ENCODE data around the gene WNK2.
"Not testable (repeated sequence)": the region's sequence is repeated elsewhere in the genome, so short reads cannot be mapped to it uniquely, and the experiment has no call there.

Gene WNK2

GRCh38 chr9:93240891-93241334 lies 57.0 kb downstream of the WNK2 start:
- DNase-seq = no peak

- no peak for DNase-seq
Observed at GRCh38 chr9:93243112-93243511, 59.2 kb downstream of the WNK2 start.

- DNase-seq = no peak
Observed at GRCh38 chr9:93244101-93244500, 60.2 kb downstream of the WNK2 start.

DNA sequence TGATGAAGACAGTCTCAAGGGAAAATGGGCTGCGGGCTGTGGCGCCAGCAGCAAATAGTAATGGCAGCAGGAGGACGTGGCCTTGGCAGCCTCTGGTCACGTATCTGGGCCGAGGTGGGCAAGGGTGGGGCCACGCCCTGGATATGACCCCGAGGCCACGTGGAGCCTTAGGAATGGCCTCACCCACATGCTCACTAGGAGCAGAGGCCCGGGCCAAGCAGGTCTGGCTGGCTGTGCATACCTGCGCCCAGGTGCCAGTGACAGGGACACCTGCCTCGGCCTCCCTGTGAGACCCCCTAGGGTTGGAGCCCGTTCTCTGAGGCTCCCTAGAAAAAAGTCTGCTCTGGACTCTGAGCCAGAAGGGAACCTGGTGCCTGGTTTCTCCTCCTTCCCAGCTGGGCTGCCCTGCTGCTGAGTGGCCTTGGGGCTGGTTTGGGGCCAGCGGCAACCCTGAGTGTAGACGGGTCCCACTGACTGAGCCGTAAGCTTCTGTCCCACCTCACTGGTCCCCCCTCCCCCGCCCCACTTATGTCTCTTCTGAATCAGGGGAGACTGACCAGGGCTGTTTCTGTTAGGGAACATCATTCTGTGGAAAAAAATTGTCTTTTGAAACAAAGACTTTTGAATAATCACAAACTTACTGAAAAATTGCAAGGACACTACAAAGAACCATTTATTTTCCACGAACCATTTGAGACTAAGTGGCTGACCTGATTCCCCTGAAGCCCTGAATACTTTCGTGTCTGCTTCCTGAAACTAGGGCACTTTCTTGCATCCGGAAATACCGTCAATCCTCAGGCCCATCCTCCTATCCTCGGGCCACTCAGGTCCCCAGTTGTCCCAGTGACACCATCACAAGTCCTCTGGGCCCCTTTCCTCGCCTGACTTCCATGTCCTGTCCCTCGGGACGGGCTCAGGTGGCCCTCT lies 60.8 kb downstream of the WNK2 start:
- no peak for DNase-seq

DNA sequence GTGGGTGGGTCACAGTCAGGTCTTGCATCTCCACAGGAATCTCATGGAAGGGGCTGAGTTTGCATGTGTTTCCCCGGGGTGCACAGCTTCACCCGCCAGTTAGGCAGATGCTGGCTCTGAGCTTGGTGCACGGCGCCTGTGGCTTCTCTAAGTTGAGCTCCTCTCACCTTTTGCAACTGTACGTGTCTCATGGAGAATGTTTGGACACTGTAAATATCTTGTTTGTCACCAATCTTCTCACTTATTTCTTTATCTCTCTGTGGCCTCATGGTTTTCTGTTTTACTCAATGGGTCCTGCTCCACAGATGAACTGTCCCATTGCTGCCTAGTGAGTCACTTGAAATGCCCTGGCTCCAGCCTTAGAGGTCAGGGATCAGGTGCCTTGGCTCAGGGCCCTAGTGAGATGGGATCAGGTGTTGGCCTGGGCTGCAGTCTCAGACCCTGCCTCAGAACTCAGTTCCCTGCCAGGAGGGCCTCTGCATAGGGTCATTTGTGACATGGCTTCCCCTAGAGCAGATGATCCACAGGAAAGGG lies 61.6 kb downstream of the WNK2 start:
- no peak for DNase-seq

- DNase-seq = no peak
Observed at GRCh38 chr9:93246111-93246510, 62.2 kb downstream of the WNK2 start.

GRCh38 chr9:93246526-93246925 lies 62.6 kb downstream of the WNK2 start:
- DNase-seq = no peak

DNA sequence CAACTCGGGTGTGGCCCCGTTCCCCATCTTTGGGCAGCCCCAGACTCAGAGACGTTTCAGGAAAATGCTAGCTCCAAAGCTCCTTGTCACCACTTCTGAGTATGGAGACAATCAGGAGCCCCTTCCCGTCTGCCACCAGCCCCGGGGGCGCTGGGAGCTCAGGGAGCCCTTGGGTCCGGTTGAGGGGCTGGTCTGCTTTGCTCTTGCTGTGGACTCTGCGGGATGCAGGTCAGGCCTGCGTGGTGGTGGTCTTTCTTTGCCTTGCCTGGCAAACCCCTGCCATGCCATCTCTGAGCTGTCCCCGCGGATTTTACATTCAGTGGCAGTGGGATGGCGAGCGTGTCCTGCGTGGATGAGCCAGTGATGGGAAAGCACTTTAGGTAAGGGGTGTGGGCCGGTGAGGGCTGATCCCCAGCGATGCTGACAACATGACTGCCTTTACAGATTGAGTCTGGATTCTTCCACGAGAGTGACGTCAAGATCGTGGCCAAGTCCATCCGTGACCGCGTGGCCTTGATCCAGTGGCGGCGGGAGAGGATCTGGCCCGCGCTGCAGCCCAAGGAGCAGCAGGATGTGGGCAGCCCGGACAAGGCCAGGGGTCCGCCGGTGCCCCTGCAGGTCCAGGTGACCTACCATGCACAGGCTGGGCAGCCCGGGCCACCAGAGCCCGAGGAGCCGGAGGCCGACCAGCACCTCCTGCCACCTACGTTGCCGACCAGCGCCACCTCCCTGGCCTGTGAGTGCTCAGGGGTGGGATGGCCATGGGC lies 63.3 kb downstream of the WNK2 start:
- DNase-seq = no peak

GRCh38 chr9:93247892-93248291 lies 64.0 kb downstream of the WNK2 start:
- no peak for DNase-seq

- DNase-seq = no peak
Observed at GRCh38 chr9:93248386-93249040, 64.6 kb downstream of the WNK2 start.

DNA sequence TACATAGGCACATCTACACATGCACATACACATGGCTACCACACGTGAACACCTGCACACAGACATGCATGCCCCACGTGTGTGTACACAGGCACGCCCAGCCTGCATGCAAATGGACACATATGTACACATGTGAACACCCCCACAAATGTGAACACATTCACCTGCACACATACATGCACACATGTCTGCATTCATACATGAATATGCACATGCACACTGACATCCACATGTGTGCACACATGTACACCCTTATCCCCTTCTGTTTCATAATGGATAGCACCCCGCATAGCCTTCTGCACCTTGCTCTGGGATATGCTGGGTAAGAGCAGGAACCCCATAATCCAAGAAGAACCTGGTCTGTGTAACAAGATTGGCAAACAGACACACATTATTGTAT lies 66.2 kb downstream of the WNK2 start:
- no peak for DNase-seq

GRCh38 chr9:93251309-93251708 lies 67.4 kb downstream of the WNK2 start:
- not testable (repeated sequence) for DNase-seq

- no peak for DNase-seq
Observed at GRCh38 chr9:93252116-93252780, 68.3 kb downstream of the WNK2 start.

DNA sequence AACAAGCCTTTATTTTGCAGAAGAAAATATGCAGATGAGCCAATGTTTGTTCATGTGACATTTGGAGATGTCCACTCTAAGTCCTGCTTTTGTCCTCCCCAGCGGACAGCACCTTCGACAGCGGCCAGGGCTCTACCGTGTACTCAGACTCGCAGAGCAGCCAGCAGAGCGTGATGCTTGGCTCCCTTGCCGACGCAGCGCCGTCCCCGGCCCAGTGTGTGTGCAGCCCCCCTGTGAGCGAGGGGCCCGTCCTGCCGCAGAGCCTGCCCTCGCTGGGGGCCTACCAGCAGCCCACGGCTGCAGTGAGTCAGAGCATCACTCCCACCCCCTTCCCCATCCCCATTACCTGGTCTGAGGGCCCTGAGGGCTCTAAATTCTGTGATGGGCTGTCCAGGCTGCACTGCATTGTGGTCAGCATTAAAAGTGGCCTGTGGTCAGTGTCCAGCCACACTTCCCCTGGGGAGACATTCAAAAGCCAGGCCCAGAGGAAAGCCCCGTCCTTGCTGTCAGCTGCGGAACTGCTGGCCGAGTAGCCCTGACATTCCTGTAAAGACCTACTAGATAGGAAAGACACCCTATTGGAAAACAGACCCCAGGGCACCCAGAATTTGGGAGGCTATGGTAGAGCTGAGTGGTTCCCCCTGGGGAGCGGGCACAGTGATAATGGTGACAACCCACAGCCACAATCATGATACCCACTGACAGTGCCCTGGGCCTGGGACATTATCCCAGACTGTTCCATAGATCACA lies 69.0 kb downstream of the WNK2 start:
- no peak for DNase-seq

- no peak for DNase-seq
Observed at GRCh38 chr9:93253633-93254032, 69.7 kb downstream of the WNK2 start.

DNA sequence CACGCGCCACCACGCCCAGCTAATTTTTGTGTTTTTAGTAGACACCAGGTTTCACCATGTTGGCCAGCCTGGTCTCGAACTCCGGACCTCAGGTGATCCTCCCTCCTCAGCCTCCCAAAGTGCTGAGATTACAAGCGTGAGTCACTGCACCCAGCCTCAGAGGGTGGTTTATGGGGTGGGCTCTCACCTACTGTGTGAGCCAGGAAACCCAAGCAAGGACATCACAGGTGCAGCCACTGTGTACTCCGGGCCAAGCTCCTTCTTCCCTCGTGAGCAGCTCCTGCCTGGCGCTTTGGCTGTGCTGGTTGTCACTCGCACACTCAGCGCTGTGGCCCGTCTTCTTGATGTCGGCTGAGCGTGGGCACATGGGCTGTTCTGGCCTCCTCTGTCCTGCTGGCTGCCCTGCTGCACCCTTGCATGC lies 70.1 kb downstream of the WNK2 start:
- no peak for DNase-seq

DNA sequence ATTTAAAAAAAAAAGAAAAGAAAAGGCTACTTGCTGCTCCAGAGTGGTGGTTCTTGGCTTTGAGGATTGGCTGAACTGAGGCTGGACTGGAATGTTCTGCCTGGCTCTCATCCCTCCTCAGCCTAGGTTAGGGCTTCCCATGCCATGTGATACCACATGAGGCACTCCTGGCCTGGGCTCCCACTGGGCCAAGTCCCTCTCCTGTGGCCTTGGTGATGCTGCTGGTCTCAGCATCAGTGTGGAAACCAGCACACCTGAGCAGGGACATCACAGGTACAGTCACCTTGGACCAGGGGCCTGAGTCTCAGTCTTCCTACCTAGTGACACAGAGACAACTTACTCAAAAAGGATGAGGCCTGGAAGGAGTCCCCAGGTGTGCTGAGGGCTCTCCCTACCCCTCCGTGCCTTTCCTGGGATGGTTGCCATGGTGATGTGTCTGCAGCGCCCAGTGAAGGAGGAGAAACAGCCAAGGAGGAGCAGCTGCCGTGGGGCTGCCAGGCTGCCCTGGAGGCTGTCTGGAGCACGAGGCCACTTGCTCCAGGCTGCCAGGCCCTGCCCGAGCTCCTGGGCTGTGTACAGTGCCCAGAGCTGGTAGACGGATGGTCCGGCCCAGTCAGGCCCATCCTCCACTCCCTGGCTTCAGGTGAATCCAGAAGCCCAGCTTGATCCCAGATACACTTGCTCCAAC lies 71.0 kb downstream of the WNK2 start:
- DNase-seq = no peak

- no peak for DNase-seq
Observed at GRCh38 chr9:93255494-93255867, 71.5 kb downstream of the WNK2 start.

DNA sequence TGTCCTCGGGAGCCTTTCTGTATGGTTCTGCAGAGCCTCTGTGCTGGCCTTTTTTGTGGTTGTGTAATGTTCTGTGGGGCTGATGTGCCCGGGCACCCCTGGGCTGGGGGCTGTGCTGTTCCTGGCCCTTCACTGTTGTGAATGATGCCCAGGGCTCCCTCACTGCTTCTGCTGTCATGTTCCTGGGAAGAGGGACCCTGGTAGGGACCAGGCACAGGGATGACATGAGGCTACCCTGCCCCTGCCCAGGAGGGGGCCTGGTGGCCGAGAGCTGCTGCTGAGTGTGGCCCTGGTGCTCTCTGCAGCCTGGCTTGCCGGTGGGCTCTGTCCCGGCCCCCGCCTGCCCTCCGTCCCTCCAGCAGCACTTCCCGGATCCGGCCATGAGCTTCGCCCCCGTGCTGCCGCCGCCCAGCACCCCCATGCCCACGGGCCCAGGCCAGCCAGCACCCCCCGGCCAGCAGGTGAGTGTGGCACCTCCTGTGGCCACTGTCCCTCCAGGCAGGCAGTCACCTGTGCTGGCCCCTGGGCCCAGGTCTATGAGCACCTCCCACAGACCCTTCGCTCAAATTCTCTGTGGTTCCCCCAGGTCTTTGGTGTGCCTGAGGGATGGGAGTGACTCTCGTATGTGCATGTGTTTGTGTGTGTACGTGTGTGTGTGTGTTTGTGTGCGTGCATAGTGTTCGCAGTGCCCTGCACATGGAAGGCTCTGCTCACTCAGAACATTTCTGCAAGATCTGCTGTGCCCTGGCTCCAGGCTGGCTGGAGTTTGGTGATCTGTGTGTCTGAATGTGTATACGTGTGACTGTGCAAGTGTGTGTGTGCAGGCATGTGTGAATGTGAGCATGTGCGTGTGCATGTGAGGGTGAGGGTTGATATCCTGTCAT lies 72.3 kb downstream of the WNK2 start:
- DNase-seq = no peak
